HepG2 (cell line): ENCODE measurements around the gene UBAP2L. TPM values are rescaled to one million over a fixed set of nuclear protein-coding genes. Genes with fewer than 3 reads are reported as not detected.

Experiments
- CBX2 ChIP-seq, 2 experiments: fragments of 200-600 bp in 1 of 2; sonication (generic); formaldehyde crosslinking in 1 of 2; IDR thresholded peaks; 2 replicates each; pipeline versions ENCODE4 v1.7.0 to v1.8.1; 2018 to 2022; ENCODE audit warnings: low read depth in 2 of 2, low read length in 1 of 2, mild to moderate bottlenecking in 1 of 2, missing genetic modification reagents in 1 of 2
- CCAR2 ChIP-seq: fragments of 200-400 bp; formaldehyde crosslinking; optimal IDR thresholded peaks from 2 replicates; pipeline ENCODE3; 2018; ENCODE audit warnings: low read depth, mild to moderate bottlenecking, low read length, moderate library complexity
- CEBPG ChIP-seq: IDR thresholded peaks from 2 replicates; pipeline ENCODE4 v1.6.1; 2016
- CHCHD3 ChIP-seq: sonication (generic); formaldehyde crosslinking; IDR thresholded peaks from 2 replicates; pipeline ENCODE4 v1.8.0; 2022; ENCODE audit warnings: mild to moderate bottlenecking, missing genetic modification reagents, moderate library complexity
- FOSL1 ChIP-seq: sonication (generic); formaldehyde crosslinking; IDR thresholded peaks from 2 replicates; pipeline ENCODE4 v1.9.0; 2021; ENCODE audit warnings: missing genetic modification reagents, borderline replicate concordance
- FOXP1 ChIP-seq, 2 experiments: fragments of 450-650 bp in 1 of 2; IDR thresholded peaks; 2 replicates each; pipeline ENCODE4 v1.6.1; 2017 to 2018; ENCODE audit warnings: antibody characterized with exemption in 1 of 2
- GATAD1 ChIP-seq: IDR thresholded peaks from 2 replicates; pipeline ENCODE4 v1.6.1; 2016; ENCODE audit warnings: missing genetic modification reagents, missing compliant biosample characterization
- MIER3 ChIP-seq: IDR thresholded peaks from 2 replicates; pipeline ENCODE4 v1.6.1; 2016; ENCODE audit warnings: missing compliant biosample characterization, borderline replicate concordance
- NKX3-1 ChIP-seq: sonication (generic); formaldehyde crosslinking; IDR thresholded peaks from 2 replicates; pipeline ENCODE4 v1.5.0; 2020; ENCODE audit warnings: missing genetic modification reagents
- PLRG1 ChIP-seq: fragments of 450-650 bp; conservative IDR thresholded peaks from 2 replicates; pipeline ENCODE4 v1.6.1; 2016
- SOX6 ChIP-seq, 2 experiments: fragments of 450-650 bp in 1 of 2; sonication (generic) in 1 of 2; formaldehyde crosslinking in 1 of 2; IDR thresholded peaks; 2 replicates each; pipeline versions ENCODE4 v1.4.0 to v1.6.1; 2017 to 2020; ENCODE audit warnings: antibody characterized with exemption in 1 of 2, mild to moderate bottlenecking in 1 of 2, missing genetic modification reagents in 1 of 2
- ZBTB33 ChIP-seq: sonication (generic); formaldehyde crosslinking; IDR thresholded peaks from 2 replicates; pipeline ENCODE4 v1.4.0; 2020; ENCODE audit warnings: missing genetic modification reagents
- ZNF24 ChIP-seq: fragments of 450-650 bp; IDR thresholded peaks from 2 replicates; pipeline ENCODE4 v1.6.1; 2017; ENCODE audit warnings: antibody characterized with exemption, mild to moderate bottlenecking
- ZNF556 ChIP-seq: sonication (generic); formaldehyde crosslinking; IDR thresholded peaks from 2 replicates; pipeline ENCODE4 v1.4.0; 2020; ENCODE audit warnings: mild to moderate bottlenecking, missing genetic modification reagents, borderline replicate concordance
- ZNF646 ChIP-seq: sonication (generic); formaldehyde crosslinking; IDR thresholded peaks from 2 replicates; pipeline ENCODE4 v1.9.0; 2021; ENCODE audit warnings: mild to moderate bottlenecking, missing genetic modification reagents
- polyA plus RNA-seq, 8 experiments: library from polyadenylated mRNA; depleted of rRNA in 3 of 8; stranded (reverse) in 7 of 8; unstranded in 1 of 8; fragments of >200 nt; fragmentation: Illumina TruSeq in 4 of 8; extraction: Trizol in 4 of 8; gene quantifications; 2 replicates each; pipeline versions ENCODE4 v1.2.1 to v1.2.3, GENCODE V29; 2011 to 2016; ENCODE audit warnings: low read depth in 4 of 8, missing spikeins in 1 of 8, mixed read lengths in 1 of 8; ENCODE audit not compliant: insufficient read depth in 1 of 8
- total RNA-seq, 5 experiments: library from RNA; depleted of rRNA; stranded (reverse); fragments of >200 nt; fragmentation: Illumina TruSeq; extraction: Trizol; gene quantifications; 2 replicates each; pipeline ENCODE4 v1.2.3, GENCODE V29; 2016; ENCODE audit warnings: low read depth in 1 of 5
- TF ChIP-seq, protein P1 (sequence below): sonication (generic); formaldehyde crosslinking; IDR thresholded peaks from 2 replicates; pipeline ENCODE4 v1.8.0; 2022; ENCODE audit warnings: missing genetic modification reagents, low read depth, mild to moderate bottlenecking, borderline replicate concordance
- TF ChIP-seq, protein P2 (sequence below): sonication (generic); formaldehyde crosslinking; IDR thresholded peaks from 2 replicates; pipeline ENCODE4 v1.4.0; 2020; ENCODE audit warnings: missing genetic modification reagents

UBAP2L gene
- total and polyA plus RNA-seq, 2 of the 13 experiments (the other 11 are each of a cell fraction or from before 2014, with no cell fraction given), result 74.2 to 159 TPM

DNA sequence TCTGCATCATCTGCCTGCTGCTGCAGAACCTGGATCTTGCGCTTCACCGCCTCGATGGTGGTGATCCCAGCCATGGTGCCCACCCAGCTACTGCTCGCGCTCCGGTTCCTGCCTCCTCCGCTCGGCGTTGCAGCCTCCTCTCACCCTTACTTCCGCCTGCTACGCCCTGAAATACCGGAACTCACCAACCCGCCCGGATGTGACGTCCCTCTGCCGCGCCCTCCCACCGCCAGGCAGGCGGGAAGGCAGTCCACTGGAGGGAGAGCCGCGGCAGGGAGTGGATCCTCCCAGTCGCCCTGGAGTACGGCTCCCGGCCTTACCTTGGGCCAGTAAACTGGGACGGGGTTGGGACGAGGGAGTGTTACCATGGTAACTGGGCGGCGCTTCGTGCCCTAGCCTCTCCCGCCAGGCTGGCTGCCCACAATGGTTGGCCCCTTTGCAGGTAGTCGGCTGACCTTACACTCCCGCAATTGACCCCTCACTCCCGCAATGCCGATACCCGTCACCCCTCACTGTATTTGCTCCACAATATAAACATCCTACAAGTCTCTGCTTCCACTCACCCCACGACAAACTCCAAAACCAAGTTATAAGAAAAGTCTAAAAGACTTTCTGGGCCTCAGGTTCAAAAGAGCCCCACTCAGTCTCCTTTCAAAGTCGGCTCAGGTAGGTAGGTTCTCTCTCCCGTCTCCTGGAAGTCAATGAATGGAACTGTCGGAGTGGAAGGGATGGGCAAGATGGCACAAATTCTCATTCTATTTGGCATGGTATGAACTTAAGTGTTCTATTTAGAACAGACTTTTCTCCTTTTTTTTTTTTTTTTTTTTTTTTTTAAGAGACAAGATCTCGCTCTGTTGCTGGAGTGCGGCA lies 37.5 kb upstream of the UBAP2L start (continued):
- no peak for TF ChIP-seq ZBTB33 (CRISPR knock-in tag)
- no peak for TF ChIP-seq ZNF646 (CRISPR knock-in tag)
- TF ChIP-seq CCAR2, result no peak
- TF ChIP-seq FOSL1, result no peak
- TF ChIP-seq CHCHD3 (CRISPR knock-in tag), result 0 out of 2 replicates have a peak, but pooled peaks have one; percentile 66
- TF ChIP-seq MIER3 (CRISPR knock-in tag), result peak; percentile 84; the same call in 1 of the 2 replicates
- TF ChIP-seq, protein P1, sequence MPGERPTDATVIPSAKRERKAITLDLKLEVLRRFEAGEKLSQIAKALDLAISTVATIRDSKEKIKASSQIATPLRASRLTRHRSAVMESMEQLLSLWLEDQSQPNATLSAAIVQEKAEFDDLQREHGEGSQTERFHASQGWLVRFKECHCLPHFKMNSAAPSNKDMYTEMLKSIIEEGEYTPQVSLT (CRISPR knock-in tag), result no peak
- peak; percentile 95 for TF ChIP-seq GATAD1 (CRISPR knock-in tag)
- no peak for TF ChIP-seq PLRG1
- TF ChIP-seq FOXP1 (IDR thresholded peaks at IDR 0.05), result no peak
- TF ChIP-seq FOXP1 (CRISPR knock-in tag; IDR thresholded peaks at IDR 0.05), result 0 out of 2 replicates have a peak, but pooled peaks have one; percentile 6
- no peak for TF ChIP-seq SOX6 (IDR thresholded peaks at IDR 0.05)
- TF ChIP-seq SOX6 (CRISPR knock-in tag; IDR thresholded peaks at IDR 0.05), result peak; percentile 71
- TF ChIP-seq, protein P2, sequence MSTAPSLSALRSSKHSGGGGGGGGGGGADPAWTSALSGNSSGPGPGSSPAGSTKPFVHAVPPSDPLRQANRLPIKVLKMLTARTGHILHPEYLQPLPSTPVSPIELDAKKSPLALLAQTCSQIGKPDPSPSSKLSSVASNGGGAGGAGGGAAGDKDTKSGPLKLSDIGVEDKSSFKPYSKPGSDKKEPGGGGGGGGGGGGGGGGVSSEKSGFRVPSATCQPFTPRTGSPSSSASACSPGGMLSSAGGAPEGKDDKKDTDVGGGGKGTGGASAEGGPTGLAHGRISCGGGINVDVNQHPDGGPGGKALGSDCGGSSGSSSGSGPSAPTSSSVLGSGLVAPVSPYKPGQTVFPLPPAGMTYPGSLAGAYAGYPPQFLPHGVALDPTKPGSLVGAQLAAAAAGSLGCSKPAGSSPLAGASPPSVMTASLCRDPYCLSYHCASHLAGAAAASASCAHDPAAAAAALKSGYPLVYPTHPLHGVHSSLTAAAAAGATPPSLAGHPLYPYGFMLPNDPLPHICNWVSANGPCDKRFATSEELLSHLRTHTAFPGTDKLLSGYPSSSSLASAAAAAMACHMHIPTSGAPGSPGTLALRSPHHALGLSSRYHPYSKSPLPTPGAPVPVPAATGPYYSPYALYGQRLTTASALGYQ (CRISPR knock-in tag), result 0 out of 2 replicates have a peak, but pooled peaks have one; percentile 22
- no peak for TF ChIP-seq ZNF24
- TF ChIP-seq CBX2 (IDR thresholded peaks at IDR 0.05; ENCODE audit: low read depth, low read length), result no peak
- no peak for TF ChIP-seq CBX2 (CRISPR knock-in tag; IDR thresholded peaks at IDR 0.05; ENCODE audit: low read depth)
- TF ChIP-seq NKX3-1 (CRISPR knock-in tag), result peak; percentile 76
- TF ChIP-seq ZNF556, result no peak
- no peak for TF ChIP-seq CEBPG (CRISPR knock-in tag)
